NCI-H526 treated with DMSO at 0.1 percent for 48 hours (cell line): ENCODE results near the gene TBKBP1.

Experiments
- DNase-seq: peaks from one replicate; lab custom pipeline; 2025; lab: John Stamatoyannopoulos, UW

The TBKBP1 gene

DNA sequence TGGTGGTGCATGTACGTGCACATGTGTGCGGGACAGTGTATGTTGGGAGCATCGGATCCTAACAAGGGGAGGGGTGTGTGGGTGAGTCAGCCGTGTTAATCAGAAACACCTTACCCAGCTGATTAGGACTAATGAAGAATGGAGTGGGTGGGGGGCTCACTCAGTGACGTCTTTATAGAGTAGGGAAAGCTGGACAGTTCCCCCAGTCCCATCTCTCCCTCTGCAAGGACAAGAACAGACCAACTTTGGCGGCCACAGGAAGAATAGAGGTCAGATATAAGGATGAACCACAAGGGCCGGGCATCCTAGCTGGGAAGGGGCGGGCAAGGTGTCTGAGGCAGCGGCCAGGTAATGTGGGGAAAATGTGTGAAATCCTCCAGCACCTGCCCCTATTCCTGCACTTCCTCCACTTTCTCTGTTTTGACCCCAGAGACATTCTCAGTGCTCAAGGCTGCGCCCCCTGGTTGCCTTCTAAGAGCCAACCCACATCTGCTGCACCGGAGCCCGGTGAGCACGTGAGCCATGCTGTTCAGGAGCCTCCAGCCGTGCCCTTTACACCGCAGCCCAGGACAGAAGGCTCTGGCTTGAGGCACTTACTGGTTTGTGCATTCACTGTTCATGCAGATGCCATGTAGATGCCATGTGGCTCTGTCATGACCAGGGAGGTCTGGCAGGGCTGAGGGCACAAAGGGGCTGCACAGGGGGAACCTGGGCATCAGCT, 20.2 kb downstream of the TBKBP1 start:
- DNase-seq = no peak

DNA sequence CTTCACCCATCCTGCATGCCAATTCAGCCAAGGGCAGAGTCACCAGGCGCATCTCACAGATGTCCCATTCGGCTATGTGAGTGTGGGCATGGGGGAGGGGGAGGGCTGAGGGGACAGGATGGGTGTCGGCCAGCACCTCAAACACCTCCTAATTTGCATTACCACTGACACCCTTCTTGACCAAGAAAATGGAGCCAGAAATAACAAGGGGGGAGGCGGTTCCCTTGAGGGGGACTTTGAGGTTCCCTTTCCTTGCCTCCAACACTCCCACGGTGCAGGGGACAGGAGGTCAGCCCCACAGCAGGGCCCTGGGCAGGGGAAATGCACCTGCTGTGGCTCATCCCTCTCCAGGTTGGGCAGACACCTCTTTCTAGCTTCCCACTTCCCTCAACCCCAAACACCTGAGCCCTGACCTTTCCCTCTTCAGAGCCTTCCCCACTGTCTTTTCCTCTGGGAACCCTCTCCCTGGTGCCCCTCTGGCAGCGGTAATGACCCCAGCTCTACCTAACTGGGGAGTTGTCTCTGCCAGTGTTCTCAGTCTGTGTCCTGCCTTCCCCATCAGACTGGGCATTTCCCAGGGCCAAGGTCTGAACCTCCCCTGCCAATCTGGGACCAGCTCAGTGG, 20.9 kb downstream of the TBKBP1 start:
- DNase-seq = no peak

DNA sequence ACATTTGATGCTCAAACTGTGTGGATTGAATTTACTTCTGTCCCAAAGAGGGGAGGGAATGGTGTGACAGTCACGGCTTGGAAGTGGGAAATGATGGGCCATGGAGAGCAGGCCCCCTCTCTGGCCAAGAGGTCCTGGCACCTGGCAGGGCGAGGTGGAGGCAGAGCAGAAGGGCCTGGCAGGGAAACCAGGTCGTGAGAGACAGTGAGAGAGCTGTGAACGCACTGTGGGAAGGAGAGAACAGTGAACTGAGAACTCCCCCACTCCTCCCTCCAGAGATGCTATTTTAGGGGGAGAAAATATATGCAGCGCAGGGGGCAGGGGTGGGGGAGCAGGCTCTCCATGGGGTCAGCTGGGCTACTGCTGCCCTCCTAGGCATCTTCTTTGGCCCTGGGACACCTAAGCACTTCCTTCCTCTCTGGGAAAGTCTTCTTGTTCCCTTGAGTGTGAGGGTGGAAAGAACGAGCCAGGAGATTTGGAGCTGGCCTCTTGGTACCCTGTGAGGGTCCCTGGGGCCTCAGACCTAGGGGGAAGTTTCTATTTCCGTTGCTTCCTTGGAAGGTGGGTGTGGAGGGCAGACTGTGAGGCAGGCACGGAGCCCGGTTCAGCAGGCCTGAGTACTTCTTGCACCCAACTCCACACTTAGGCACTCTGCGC, 21.8 kb downstream of the TBKBP1 start:
- no peak for DNase-seq

DNA sequence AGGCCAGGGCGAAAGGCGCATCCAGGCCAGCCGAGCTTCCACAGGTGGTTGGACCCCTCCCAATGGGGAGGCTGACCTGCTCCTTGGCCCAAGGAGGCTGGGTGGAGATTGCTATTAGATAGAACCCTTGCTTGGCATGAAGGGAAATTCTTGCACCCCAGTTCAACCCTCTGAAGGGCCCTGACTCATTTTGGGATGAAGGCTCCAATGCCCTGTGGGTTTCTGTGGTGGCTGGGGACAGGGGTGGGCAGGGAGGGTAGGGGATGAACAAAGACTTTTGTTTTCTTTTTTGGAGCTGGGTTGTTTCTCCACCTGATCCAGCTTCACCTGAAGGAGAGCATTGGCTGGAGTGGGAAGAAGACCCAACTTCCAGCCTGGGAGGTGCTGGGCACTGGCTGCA, 22.4 kb downstream of the TBKBP1 start:
- no peak for DNase-seq

DNA sequence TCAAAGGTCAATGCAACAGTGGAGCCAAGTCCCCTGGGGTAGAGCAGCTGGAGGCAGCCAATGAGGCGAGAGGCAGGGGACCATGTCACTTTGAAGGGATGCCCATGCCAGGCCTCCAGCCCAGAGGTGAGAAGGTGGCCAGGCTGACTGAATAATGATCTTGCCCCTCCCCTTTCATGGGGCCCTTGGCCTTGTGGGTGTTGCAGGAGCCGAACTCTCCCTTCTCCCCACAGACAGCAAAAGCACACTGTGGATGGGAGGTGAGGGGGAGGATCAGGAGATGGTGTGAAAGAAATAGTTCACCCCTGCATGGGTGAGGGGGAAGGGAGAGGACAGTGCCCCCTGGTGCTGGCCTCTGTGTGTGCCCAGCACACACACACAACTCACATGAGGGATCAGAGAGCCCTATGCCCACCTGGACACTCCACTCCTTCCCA, 23.3 kb downstream of the TBKBP1 start:
- no peak for DNase-seq

DNA sequence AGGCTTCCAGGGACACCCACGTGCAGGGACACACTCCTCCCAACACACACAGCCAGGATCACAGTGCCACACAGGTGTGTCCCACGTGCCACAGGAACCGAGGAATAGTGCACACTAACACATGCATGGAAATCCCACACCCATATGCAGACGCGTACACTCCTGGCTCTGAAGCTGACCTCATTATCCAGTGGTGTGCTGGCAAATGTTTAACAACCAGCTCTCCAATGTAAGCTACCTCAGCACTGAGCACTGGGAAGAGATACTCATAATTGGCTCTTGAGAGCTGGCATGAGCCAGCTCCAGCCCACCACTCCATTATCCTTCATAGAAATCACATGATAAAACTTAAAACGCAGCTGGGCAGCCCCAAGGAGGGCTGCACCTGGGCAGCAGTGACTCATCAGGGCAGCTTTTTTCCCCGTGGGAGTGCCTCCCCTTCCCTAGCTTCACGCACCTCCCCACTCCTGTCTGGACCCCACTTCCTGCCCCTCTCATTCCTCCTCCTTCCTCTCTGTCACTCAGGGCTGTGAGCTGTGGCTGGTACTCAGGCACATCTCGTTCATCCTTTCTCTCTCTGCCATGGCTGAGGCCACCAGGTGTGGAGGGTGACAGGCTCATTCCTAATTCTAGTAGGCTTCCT, 24.1 kb downstream of the TBKBP1 start:
- no peak for DNase-seq

DNA sequence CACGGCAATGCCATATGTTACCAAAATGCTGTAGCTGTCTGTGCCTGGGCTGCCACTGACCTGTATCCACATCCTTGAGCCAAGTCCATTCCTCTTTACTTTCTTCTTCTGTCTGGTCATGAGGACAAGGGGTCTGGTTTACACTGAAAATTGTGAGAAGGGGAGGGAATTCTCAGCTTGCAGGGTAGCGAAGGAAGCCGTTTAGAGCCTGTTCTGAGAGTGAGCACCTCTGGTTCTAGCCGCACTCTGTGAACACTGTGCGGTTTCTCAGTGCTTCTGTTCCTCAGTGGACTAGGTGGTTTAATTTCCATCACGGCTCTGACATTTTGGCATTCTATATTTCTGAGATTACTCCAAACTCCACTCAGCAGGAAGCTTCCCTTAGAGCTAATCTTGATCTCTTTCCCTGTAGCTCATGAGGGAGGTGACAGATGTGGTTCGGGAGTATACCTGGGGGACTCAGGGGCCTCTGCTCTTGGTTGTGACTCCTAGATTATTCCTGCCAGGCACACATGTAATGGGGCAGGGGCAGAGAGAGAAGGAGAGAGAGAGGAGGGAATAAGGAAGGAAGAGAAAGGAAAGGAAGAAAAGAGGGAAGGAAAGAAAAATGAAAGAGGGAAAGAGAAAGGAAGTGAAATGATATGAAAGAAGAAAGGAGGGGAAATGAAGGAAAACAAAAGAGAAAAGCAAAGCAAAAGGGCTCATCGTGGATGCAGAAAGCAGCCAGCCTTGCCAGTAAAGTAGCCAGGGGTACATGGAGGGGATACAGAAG, 24.9 kb downstream of the TBKBP1 start:
- DNase-seq = no peak

DNA sequence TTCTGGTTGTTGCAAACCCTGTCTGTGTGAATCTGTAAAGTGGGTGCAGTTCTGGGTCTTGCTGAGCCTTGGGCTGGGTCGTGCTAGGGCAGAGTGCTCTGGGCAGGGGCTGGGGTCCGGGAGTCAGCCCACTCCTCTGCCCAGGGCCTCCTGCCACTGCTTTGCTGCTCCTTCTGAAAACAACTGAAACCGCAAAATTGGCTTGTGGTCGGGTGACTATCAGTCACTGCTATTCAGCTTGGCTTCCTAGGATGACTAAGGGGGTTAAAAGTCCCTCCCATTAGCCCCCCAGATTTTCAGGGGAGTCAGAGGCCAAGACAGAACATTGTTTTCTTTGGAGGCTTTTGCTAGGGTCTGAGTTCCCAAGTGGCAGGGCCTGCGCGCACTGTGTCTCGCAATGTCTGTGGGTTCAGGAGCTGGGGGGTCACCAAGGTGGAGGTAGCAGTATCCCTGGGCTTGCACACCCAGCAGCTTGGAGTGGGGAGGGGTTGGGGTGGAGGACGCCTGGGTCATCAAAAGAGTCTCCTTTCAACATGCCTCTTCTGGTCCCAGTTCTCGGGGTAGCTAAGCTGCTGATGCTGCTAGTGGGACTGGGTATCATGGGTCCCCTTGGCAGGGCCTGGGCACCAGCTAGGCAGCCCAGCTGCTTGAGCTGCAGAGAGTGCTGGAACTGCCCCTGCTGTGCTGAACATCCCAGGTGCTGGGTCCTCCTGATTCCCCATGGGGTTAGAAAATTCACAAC, 25.6 kb downstream of the TBKBP1 start:
- no peak for DNase-seq

DNA sequence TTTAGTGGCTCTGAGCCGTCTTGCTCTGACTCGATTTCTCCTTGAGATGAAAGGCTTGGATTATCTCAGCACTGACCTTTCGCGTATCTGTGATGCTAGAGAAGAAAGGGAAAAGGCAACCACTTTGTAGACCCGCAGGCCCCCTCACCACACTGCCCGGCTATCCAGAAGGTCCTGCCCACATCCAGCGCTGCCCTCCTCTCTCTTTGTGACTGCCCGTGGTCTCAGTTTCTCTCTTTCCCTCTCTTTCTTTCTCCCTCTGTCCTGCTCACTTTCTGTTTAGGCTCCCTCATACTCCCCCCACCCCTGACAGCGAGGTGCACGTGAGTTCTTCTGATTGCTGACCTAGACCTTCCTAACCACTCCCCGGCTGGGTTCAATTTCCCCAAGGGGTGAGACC, 26.2 kb downstream of the TBKBP1 start:
- no peak for DNase-seq

DNA sequence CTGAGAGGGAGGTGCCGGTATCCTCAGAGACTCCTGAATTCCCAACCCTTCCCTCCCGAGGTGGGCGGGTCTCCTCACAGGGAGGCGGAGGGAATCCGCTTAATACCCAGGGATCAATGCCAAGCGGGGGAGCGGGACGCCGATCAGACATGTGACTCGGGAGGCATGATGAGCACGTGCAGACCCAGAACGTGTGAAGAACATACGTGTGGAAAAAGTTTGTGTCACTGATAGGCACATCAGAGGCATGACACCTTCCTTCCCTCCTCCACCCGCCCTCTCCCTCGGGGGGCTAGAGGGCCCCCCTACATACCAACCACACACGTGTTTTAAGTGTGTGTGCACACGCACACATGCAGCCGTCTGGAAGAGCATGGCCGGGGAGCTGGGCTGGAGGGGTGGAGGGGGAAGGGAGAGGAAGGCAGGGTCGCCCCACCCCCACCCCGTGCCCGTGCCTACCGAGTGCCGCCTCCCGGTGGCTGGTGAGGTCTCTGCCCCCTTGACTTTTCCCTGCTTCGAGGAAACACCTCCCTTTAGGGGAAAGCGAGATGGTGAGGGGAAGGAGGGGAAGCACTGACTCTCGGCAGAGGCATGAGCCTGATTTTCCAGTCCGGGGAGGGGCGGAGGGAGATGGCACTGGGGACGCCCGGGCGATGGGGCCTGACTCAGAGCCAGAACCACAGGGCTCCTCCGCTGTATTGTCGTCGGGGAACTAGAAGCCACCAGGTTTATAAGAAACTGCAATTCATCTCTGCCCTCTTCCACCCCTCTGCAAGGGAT, 27.0 kb downstream of the TBKBP1 start:
- no peak for DNase-seq

DNA sequence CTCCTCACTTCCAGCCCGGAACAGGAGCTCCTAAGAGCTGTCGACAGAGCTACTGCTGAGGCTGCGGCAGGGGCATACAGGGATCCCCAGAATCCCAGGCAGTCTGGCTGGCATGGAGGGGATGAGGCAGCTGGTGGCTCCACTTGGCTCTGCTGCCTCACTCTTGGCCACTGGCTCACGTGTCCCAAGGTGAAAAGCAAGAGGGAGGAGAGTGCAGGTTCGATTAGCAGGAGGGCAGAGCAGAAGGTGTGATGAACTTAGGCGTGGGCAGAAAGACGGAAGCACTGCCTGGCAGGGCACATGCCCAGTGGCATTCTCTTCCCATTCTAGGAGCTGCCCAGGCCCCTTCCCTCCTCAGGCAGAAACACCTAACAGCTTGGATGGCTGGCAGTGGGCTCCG, 27.8 kb downstream of the TBKBP1 start:
- no peak for DNase-seq

DNA sequence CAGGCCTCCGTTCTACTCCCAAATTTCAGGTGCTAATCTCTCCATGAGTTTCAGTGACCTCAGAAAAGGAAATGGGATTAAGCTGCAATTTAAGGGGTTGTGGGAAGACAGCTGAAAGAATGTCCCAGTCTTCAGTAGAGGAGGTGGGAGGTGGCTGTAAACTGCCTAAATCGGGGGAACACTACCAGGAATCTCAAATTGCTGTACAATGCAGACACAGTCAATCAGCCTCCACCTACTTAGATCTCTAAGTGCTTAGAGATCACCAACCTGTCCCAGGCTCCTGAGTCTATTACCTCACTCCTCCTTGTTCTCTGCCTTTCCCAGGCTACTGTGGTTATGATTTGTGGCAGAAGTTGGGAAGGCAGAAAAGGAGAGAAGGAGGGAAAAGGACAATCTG, 30.7 kb downstream of the TBKBP1 start:
- no peak for DNase-seq

DNA sequence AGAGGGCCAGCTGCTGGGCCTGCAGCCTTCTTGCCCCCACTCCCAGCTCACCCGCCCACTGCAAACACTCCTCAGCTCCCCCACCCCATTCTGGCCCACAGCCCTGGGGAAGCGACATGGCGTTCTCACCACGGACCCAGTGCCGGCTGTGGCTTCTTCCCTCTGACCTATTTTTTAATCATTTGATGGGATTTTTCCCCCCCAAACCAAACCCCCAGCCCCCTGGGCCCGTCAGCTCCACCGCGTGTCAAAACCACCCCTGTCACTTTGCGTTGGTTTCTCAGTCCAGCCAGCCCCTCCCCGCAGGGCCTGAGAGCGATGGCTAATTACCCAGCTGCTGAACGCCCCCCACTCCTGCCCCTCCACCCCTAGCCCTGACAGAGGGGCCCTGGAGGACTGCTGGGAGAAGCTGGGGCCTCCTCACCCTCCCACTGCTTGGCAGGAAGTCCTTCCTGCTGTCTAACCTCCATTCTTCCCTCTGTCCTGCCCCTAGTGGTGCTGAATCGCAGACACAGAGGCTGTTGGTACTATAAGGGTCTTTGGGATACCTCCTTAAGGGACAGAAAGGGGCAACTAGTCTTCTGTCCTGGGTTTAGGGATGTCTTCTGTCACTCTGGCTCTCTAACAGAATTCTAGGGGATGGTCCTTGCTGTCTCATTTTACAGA, 31.6 kb downstream of the TBKBP1 start:
- DNase-seq = no peak

DNA sequence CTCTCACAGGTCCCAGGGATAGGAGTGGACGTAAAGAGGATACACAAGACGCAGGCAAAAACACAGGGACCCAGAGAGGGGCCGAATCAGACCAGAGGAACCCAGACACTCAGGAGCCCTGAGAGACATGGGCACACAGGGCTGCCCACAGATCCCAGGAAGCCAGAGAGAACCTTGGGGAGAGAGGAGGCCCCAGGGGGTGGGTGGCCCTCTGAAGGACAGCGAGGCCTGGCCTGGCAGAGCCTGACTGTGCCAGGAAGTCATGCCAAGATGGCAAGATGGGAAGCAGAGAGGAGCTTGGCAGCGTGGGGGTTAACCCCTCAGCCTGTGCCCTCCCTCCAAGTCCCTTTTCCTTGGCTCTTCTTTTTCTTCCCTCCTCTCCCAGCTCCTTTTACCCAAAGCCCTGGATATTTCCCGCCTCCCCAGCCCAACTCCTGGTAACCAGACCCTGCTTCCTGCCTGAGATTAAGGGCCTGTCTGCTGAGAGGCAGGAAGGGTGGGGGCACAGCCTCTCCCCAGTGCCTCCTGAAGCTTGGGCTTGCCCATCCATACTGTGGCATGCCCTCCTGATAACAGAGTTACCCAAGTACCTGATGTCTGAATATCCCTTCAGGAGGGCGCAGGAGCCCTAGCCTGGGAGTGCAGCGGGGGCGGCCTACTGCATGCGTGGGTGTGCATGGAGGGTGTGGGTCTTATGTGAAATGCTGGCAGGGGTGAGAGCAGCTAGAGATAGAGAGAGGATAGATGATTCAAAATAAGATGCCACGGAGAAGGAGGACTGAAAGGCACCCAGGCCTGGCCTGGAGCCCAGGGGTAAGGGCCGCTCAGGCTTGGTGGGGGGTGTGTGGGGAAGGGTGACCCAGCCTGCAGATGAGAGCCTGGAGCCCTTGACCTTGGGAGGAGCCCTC, 33.1 kb downstream of the TBKBP1 start:
- DNase-seq = no peak

DNA sequence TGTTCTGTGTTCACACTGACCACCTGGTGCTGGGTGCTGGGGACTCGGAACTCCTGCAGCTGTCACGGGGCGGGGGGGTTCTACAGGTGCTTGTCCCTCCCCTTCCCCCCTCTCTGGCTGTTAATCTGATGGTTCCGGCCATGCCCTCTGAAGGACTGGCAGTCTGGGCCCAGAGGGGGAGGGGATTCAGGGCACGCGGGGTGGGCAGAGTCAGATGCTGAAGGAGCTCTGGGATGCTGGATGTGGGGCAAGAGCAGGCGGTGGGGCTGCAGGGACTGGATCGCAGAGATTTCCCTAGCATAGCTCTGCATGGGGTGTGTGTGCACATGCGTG, 33.7 kb downstream of the TBKBP1 start:
- DNase-seq = no peak

DNA sequence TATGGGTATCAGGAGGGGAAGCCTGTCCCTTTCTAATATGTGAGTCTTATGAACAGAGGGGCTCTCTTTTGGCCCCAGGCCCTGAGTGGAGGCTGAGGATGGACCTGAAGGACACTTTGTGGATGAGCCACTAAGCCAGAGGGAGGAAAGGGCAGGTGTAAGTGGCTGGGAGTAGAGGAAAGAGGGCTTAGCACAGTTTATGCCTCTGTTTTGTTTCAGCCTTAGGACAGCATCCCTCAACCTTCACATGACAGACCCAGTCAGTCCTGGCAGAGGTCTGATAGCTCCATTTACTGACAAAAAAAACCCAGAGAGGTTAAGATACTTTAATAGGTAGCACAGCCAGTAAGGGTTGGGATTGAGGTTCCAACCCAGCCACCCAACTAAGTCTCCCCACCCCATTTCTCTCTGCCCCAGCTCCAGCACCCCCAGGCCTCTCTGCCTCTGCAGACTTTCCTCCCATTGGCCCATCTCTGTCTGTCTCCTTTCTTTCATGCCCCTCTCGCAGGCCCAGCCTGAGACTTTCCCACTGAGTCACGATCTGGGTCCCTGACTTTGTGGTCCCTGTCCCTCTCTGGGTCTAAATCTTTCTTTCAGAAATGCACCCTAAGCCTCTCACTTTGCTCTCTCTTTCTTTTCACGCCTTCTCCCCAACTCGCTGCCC, 34.4 kb downstream of the TBKBP1 start:
- DNase-seq = no peak

DNA sequence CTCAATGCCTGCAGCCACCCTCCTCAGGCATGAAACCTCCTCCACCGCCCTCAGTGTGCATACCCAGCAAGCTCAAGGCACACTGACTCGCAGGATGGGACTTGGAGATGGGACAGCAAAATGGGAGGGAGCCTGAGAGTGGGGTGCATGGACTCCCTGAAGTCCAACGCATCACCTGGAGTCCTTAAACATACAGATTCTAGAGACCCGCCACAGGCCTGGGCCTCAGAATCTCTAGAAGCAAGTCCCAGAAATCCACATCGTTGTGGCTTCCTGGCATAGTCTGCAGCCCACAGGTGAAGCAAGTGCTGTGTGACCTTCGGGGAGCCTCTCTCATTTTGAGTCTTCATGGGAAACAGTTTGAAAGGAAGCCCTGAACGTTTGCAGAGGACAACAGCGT, 35.5 kb downstream of the TBKBP1 start:
- DNase-seq = no peak

DNA sequence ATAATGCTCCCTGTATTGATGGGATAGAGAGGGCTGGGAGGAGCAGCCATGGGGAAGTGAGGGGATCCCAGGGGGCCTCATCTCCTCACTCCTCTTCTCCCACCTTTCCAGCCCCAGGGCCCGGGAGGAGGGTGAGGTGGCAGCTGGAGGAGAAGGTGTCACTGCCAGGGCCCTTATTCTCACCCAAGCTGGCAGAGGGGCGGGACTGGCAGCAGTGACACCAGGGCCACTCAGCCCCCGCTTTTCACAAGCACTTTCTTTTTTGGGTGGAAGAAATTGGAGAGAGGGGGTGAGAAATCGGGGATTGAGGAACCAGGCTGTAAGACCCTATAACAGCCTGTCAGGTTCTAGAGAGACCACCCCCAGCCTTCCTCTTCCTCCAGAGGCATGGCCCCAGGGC, 36.7 kb downstream of the TBKBP1 start:
- no peak for DNase-seq

DNA sequence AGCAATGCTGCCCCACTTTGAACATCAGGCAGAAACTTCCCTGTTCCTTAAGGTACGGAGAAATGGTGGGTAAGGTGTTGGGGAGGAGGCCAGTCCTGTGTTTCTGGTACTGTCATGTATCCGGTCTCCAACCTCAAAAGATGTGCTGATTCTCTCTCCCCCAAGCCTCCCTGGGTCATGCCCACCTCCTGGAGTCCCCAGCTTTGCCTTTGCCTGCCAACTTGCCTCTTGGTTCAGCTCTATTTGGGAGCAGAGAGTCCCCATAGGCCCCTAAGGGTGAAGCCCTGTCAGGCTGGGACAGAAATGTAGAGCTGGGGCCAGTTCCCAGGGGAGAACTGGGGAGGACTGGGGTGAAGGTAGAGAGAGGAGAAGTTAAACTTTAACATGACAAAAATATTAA, 37.4 kb downstream of the TBKBP1 start:
- DNase-seq = no peak
